K562 (cell line): ENCODE data around the gene MRPS15. TPM values are rescaled to one million over a fixed set of nuclear protein-coding genes. Genes with fewer than 3 reads are reported as not detected.

Source experiments
- ATAC-seq: fragments of 200-7000 bp; cut with Tn5 transposase; 3 replicates; pipeline ENCODE4 v1.9.1; 2020; ENCODE audit warnings: moderate library complexity
- BruUV-seq: library from RNA; stranded (reverse); fragments of 400-500 nt; replicated peaks from 2 replicates; lab custom pipeline; 2021; lab: Mats Ljungman, UMichigan
- CTCF ChIA-PET: fragments of 300-600 bp; formaldehyde crosslinking; extraction: SDS; loops from one replicate; lab custom pipeline; 2021; ENCODE audit warnings: low intra/inter-chr PET ratio; lab: Yijun Ruan, JAX
- POLR2A ChIA-PET: fragments of 300-600, 350-650 bp; sonication (Branson Sonifier 250); formaldehyde crosslinking; extraction: SDS; loops from one replicate; lab custom pipeline; 2021; ENCODE audit warnings: antibody characterized with exemption, inconsistent platforms; lab: Yijun Ruan, JAX
- DNase-seq, 4 experiments: peaks; one replicate each; pipeline versions ENCODE4 v3.0.0 to v3.0.0-alpha.2; 2011 to 2018; ENCODE audit warnings: low spot score in 3 of 4, mixed read lengths in 3 of 4; ENCODE audit errors: extremely low read depth in 1 of 4
- FAIRE-seq: peaks from 2 replicates; lab custom pipeline; 2011; peaks lifted over from hg19 to GRCh38; lab: Jason Lieb, UNC
- H2AFZ ChIP-seq: 2 replicates; pipeline ENCODE4 v1.6.0; 2011; ENCODE audit warnings: low read depth, low read length, control low read depth, inconsistent platforms
- H3K27ac ChIP-seq: fragments of 200-600 bp; 3 replicates; pipeline ENCODE4 v1.8.0; 2011; ENCODE audit warnings: low read depth, mild to moderate bottlenecking, control low read depth, inconsistent platforms, low read length, moderate library complexity, mixed read lengths; ENCODE audit errors: extremely low read depth
- H3K27me3 ChIP-seq, 2 experiments: fragments of 300-600 bp in 1 of 2; 2 replicates in 1 of 2; 3 replicates in 1 of 2; pipeline versions ENCODE4 v1.6.0 to v1.8.0; 2011; ENCODE audit warnings: inconsistent platforms in 2 of 2, low read length in 2 of 2, mild to moderate bottlenecking in 1 of 2, mixed read lengths in 1 of 2, moderate library complexity in 1 of 2; ENCODE audit not compliant: control insufficient read depth in 2 of 2, insufficient read depth in 2 of 2
- H3K36me3 ChIP-seq: fragments of 300-600 bp; 3 replicates; pipeline ENCODE4 v1.8.0; 2011; ENCODE audit warnings: mild to moderate bottlenecking, low read length, inconsistent platforms; ENCODE audit not compliant: control insufficient read depth, insufficient read depth
- H3K4me1 ChIP-seq, 2 experiments: fragments of 200-600 bp in 1 of 2; replicated peaks in 1 of 2; 2 replicates in 1 of 2; 3 replicates in 1 of 2; pipeline versions ENCODE4 v1.5.1 to v1.8.0; 2011; ENCODE audit warnings: inconsistent platforms in 2 of 2, low read length in 2 of 2, mild to moderate bottlenecking in 1 of 2, mixed read lengths in 1 of 2, moderate library complexity in 1 of 2; ENCODE audit not compliant: control insufficient read depth in 2 of 2, insufficient read depth in 2 of 2
- H3K4me2 ChIP-seq: 2 replicates; pipeline ENCODE4 v1.6.1; 2011; ENCODE audit warnings: low read length, control low read depth, inconsistent platforms, mixed read lengths; ENCODE audit not compliant: insufficient read depth
- H3K4me3 ChIP-seq: fragments of 200-600 bp; sonication (generic), shearing (Covaris generic); 2 replicates; pipeline ENCODE4 v1.5.1; 2016; ENCODE audit warnings: control low read depth, inconsistent platforms
- H3K79me2 ChIP-seq: fragments of 200-600 bp; 3 replicates; pipeline ENCODE4 v1.8.0; 2011; ENCODE audit warnings: low read length, inconsistent platforms; ENCODE audit not compliant: control insufficient read depth, insufficient read depth
- H3K9ac ChIP-seq, 2 experiments: 2 replicates each; pipeline versions ENCODE4 v1.6.0 to v1.6.1; 2011; ENCODE audit warnings: low read depth in 2 of 2, low read length in 2 of 2, control low read depth in 1 of 2, inconsistent platforms in 1 of 2, mild to moderate bottlenecking in 1 of 2, mixed read lengths in 1 of 2; ENCODE audit not compliant: insufficient read depth in 1 of 2
- H3K9me1 ChIP-seq: one replicate; pipeline ENCODE4 v1.6.0; 2011; ENCODE audit warnings: inconsistent platforms, mild to moderate bottlenecking, low read length, moderate library complexity; ENCODE audit not compliant: control insufficient read depth, insufficient read depth
- H3K9me3 ChIP-seq: replicated peaks from 2 replicates; pipeline ENCODE4 v1.5.1; 2011; ENCODE audit warnings: low read depth, low read length, inconsistent platforms; ENCODE audit not compliant: control insufficient read depth, insufficient read depth
- H4K20me1 ChIP-seq: replicated peaks from 2 replicates; pipeline ENCODE4 v1.6.1; 2011; ENCODE audit warnings: low read length, inconsistent platforms, mixed read lengths; ENCODE audit not compliant: control insufficient read depth, insufficient read depth
- ZNF121 ChIP-seq: sonication (generic); formaldehyde crosslinking; conservative IDR thresholded peaks from 2 replicates; pipeline ENCODE4 v1.8.0; 2022; ENCODE audit warnings: missing genetic modification reagents
- WGBS: fragments of 100-300 bp; shearing (Covaris generic); methylation state at CpG from one replicate; pipeline ENCODE4 v1.1.6; 2016; ENCODE audit warnings: low coverage, mixed read lengths; ENCODE audit not compliant: insufficient coverage; ENCODE audit errors: missing lambda C conversion rate; 5-methylcytosine and 5-hydroxymethylcytosine counted together
- in situ Hi-C: fragments of 300-500 bp; cut with MboI; formaldehyde crosslinking; loops from 4 replicates; pipeline ENCODE4 v1.15.0; 2018; ENCODE audit warnings: inconsistent platforms, mixed read lengths
- intact Hi-C: fragments of 100-400 bp; cut with micrococcal nuclease; formaldehyde crosslinking; loops from 2 replicates; pipeline ENCODE4 v1.14.2; 2022
- polyA plus RNA-seq, 8 experiments: library from polyadenylated mRNA; depleted of rRNA in 4 of 8; stranded (reverse) in 5 of 8; unstranded in 3 of 8; fragments of >200 nt; fragmentation: Nextera tagmentation in 2 of 8; fragmentation: Illumina TruSeq in 1 of 8; extraction: Ambion mirVana in 2 of 8; extraction: Trizol in 1 of 8; gene quantifications; 2 replicates each; pipeline versions ENCODE4 v1.2.1 to v1.2.3, GENCODE V29; 2011 to 2014; ENCODE audit warnings: inconsistent platforms in 1 of 8, missing spikeins in 1 of 8
- total RNA-seq, 7 experiments: library from RNA; depleted of rRNA in 6 of 7; stranded (reverse); fragments of >200 nt in 6 of 7; fragmentation: Illumina TruSeq in 2 of 7; extraction: Trizol in 2 of 7; gene quantifications; 2 replicates each; pipeline versions ENCODE4 v1.2.1 to v1.2.3, GENCODE V29; 2011 to 2021; ENCODE audit warnings: low replicate concordance in 1 of 7
- TF ChIP-seq, protein P1 (sequence below): fragments of 450-650 bp; IDR thresholded peaks from 2 replicates; pipeline ENCODE4 v1.6.1; 2016; ENCODE audit warnings: low read depth

MRPS15 gene
- total and polyA plus RNA-seq, 9 of the 15 experiments (the other 6 are each of a cell fraction or from before 2014, with no cell fraction given): 62.9 to 286 (median 149) TPM

GRCh38 chr1:36502616-36503015, 38.4 kb upstream of the MRPS15 start:
- in situ Hi-C loops (no loop called here), intact Hi-C loops (no loop called here)
- Histone ChIP-seq H3K9ac (no peak overlapping the region), H3K9me1 (no peaks in the 10 kb centered on the region), H3K9me3 (no peaks in the 10 kb centered on the region), H3K4me1 (no peaks in the 10 kb centered on the region; a peak in 1 of 5 replicates), H4K20me1 (no peaks in the 10 kb centered on the region), H3K4me2 (no peak overlapping the region), H3K27me3 (peaks cover 5 to 7% of the 10 kb centered on the region in 2 experiments; a peak in 3 of 5 replicates), H3K79me2 (no peaks in the 10 kb centered on the region), H3K27ac (no peak overlapping the region), H2AFZ (no peak overlapping the region), H3K36me3 (no peaks in the 10 kb centered on the region), H3K4me3 (no peak overlapping the region)
- BruUV-seq: no TSS peak
- TF ChIP-seq, protein P1, sequence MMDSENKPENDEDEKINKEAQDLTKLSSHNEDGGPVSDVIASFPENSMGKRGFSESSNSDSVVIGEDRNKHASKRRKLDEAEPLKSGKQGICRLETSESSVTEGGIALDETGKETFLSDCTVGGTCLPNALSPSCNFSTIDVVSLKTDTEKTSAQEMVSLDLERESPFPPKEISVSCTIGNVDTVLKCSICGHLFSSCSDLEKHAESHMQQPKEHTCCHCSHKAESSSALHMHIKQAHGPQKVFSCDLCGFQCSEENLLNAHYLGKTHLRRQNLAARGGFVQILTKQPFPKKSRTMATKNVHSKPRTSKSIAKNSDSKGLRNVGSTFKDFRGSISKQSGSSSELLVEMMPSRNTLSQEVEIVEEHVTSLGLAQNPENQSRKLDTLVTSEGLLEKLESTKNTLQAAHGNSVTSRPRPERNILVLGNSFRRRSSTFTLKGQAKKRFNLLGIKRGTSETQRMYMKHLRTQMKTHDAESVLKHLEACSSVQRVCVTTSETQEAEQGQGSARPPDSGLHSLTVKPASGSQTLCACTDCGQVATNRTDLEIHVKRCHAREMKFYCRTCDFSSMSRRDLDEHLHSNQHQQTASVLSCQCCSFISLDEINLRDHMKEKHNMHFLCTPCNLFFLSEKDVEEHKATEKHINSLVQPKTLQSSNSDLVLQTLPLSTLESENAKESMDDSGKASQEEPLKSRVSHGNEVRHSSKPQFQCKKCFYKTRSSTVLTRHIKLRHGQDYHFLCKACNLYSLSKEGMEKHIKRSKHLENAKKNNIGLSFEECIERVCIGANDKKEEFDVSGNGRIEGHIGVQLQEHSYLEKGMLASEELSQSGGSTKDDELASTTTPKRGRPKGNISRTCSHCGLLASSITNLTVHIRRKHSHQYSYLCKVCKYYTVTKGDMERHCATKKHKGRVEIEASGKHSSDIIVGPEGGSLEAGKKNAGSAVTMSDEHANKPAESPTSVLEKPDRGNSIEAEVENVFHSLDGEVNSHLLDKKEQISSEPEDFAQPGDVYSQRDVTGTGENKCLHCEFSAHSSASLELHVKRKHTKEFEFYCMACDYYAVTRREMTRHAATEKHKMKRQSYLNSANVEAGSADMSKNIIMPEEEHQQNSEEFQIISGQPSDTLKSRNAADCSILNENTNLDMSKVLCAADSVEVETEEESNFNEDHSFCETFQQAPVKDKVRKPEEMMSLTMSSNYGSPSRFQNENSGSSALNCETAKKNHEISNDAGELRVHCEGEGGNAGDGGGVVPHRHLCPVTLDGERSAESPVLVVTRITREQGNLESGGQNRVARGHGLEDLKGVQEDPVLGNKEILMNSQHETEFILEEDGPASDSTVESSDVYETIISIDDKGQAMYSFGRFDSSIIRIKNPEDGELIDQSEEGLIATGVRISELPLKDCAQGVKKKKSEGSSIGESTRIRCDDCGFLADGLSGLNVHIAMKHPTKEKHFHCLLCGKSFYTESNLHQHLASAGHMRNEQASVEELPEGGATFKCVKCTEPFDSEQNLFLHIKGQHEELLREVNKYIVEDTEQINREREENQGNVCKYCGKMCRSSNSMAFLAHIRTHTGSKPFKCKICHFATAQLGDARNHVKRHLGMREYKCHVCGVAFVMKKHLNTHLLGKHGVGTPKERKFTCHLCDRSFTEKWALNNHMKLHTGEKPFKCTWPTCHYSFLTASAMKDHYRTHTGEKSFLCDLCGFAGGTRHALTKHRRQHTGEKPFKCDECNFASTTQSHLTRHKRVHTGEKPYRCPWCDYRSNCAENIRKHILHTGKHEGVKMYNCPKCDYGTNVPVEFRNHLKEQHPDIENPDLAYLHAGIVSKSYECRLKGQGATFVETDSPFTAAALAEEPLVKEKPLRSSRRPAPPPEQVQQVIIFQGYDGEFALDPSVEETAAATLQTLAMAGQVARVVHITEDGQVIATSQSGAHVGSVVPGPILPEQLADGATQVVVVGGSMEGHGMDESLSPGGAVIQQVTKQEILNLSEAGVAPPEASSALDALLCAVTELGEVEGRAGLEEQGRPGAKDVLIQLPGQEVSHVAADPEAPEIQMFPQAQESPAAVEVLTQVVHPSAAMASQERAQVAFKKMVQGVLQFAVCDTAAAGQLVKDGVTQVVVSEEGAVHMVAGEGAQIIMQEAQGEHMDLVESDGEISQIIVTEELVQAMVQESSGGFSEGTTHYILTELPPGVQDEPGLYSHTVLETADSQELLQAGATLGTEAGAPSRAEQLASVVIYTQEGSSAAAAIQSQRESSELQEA: no peak
- TF ChIP-seq ZNF121: peak; percentile 20; the same call in 1 of the 2 replicates
- DNase-seq: no peak
- POLR2A ChIA-PET: interaction anchor here (0.6 to 1.6 kb wide), 4 partner anchors 15 to 1963 kb away, joined by 3 to 4 read pairs (median 3); no protein-coding TSS in a partner anchor
- FAIRE-seq: no peak
- ATAC-seq: no peak
- WGBS: 0% methylated on average over 2 of the region's 2 CpGs
- CTCF ChIA-PET: no interaction called here
